Measurements from ENCODE around the gene LMO4.

- TF ChIP-seq CTCF (IDR thresholded peaks at IDR 0.05) (no peak), POLR2A (IDR thresholded peaks at IDR 0.05) (no peak)
These were observed 44.0 kb upstream of the LMO4 start for GRCh38 chr1:87284456-87285240.

Data from uterus (tissue), 2 donors.